Lung (tissue), 12 donors: ENCODE measurements around the gene GPR161. TPM values are rescaled to one million over a fixed set of nuclear protein-coding genes. Genes with fewer than 3 reads are reported as not detected.

Source experiments
- ATAC-seq: fragments of 200-7000 bp; cut with Tn5 transposase; one replicate; pipeline ENCODE4 v1.9.1; 2020; ENCODE audit warnings: moderate number of reproducible peaks; ENCODE audit not compliant: insufficient read depth, low FRiP score
- DNase-seq, 3 donors: peaks; one replicate each; pipeline ENCODE4 v3.0.0-alpha.2; 2013 to 2017
- H3K27ac ChIP-seq, 2 donors: one replicate each; pipeline ENCODE4 v1.5.1; 2013; ENCODE audit warnings: mild to moderate bottlenecking in 2 of 2, moderate library complexity in 2 of 2, control low read depth in 1 of 2, inconsistent platforms in 1 of 2, low read depth in 1 of 2, low read length in 1 of 2
- H3K27me3 ChIP-seq, 3 donors: one replicate each; pipeline ENCODE4 v1.5.1; 2013; ENCODE audit warnings: low read length in 2 of 3; ENCODE audit not compliant: control insufficient read depth in 3 of 3, insufficient read depth in 3 of 3
- H3K36me3 ChIP-seq, 4 donors: one replicate each; pipeline ENCODE4 v1.5.1; 2013; ENCODE audit warnings: low read length in 4 of 4, mild to moderate bottlenecking in 1 of 4, moderate library complexity in 1 of 4; ENCODE audit not compliant: control insufficient read depth in 4 of 4, insufficient read depth in 4 of 4
- H3K4me1 ChIP-seq, 5 donors: one replicate each; pipeline ENCODE4 v1.5.1; 2013; ENCODE audit warnings: low read length in 5 of 5, mild to moderate bottlenecking in 2 of 5, moderate library complexity in 1 of 5; ENCODE audit not compliant: control insufficient read depth in 5 of 5, insufficient read depth in 5 of 5
- H3K4me3 ChIP-seq: one replicate; pipeline ENCODE4 v1.5.1; 2013; ENCODE audit warnings: mild to moderate bottlenecking, control low read depth, moderate library complexity
- H3K9ac ChIP-seq, 2 donors: one replicate each; pipeline ENCODE4 v1.5.1; 2013; ENCODE audit warnings: low read length in 2 of 2, control low read depth in 1 of 2; ENCODE audit not compliant: insufficient read depth in 1 of 2
- H3K9me3 ChIP-seq, 4 donors: one replicate each; pipeline ENCODE4 v1.5.1; 2013; ENCODE audit warnings: low read length in 3 of 4, mild to moderate bottlenecking in 1 of 4, moderate library complexity in 1 of 4; ENCODE audit not compliant: control insufficient read depth in 4 of 4, insufficient read depth in 3 of 4
- WGBS, 2 donors: extraction: QIAGEN DNeasy Blood & Tissue Kit; methylation state at CpG; one replicate each; pipeline ENCODE4 v1.1.7; 2013; 5-methylcytosine and 5-hydroxymethylcytosine counted together
- polyA plus RNA-seq, 2 donors: library from polyadenylated mRNA; stranded (reverse); fragments of 200-250 nt; gene quantifications; one replicate each; pipeline ENCODE4 v1.2.1, GENCODE V29; 2013
- total RNA-seq, 2 donors: library from RNA; depleted of rRNA in 1 of 2; stranded (reverse); fragments of >200 nt in 1 of 2; gene quantifications; one replicate each; pipeline ENCODE4 v1.2.1, GENCODE V29; 2014 to 2021
- TF ChIP-seq, protein P1 (sequence below): IDR thresholded peaks from 2 replicates; pipeline ENCODE4 v1.5.1; 2012; ENCODE audit warnings: mild to moderate bottlenecking; ENCODE audit errors: control extremely low read depth, extremely low read depth
- donor health status: control.
- donor health status: control.
- donor health status: Bipolar disorder and iron deficiency.
- donor health status: healthy.
- donor health status: DM: yes; HTN: yes; CAD: no.

Gene GPR161
- total and polyA plus RNA-seq, 4 donors: 2.8 to 15.0 (median 5.7) TPM

DNA sequence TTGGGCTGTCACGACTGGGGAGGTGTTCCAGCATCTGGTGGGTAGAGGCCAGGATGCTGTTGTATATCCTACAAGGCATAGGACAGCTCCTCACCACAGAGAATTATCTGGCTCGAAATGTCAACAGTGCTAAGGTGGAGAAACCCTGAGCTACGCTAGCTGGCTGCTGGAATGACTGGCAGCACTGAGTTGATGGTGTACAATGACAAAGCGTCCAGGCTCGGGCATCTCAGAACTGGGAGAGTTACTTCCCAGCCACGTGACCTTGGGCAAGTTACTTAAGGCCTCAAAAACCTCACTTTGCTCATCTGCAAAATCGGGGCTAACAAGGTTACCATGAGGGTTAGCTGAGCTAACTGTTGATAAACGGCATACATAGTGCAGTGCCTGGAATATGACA lies 35.4 kb downstream of the GPR161 start:
- H3K27me3 ChIP-seq: no peaks in the 10 kb centered on the region
- WGBS, 2 donors: 92 to 94% methylated on average over 8 of the region's 8 CpGs
- H3K27ac ChIP-seq: no peak overlapping the region
- DNase-seq: no peak
- peaks cover 0 to 9% (median 0%) of the 10 kb centered on the region in 5 donors for H3K4me1 ChIP-seq
- no peaks in the 10 kb centered on the region for H3K9me3 ChIP-seq
- TF ChIP-seq, protein P1, sequence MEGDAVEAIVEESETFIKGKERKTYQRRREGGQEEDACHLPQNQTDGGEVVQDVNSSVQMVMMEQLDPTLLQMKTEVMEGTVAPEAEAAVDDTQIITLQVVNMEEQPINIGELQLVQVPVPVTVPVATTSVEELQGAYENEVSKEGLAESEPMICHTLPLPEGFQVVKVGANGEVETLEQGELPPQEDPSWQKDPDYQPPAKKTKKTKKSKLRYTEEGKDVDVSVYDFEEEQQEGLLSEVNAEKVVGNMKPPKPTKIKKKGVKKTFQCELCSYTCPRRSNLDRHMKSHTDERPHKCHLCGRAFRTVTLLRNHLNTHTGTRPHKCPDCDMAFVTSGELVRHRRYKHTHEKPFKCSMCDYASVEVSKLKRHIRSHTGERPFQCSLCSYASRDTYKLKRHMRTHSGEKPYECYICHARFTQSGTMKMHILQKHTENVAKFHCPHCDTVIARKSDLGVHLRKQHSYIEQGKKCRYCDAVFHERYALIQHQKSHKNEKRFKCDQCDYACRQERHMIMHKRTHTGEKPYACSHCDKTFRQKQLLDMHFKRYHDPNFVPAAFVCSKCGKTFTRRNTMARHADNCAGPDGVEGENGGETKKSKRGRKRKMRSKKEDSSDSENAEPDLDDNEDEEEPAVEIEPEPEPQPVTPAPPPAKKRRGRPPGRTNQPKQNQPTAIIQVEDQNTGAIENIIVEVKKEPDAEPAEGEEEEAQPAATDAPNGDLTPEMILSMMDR: no peak
- peaks cover 0 to 13% (median 10%) of the 10 kb centered on the region in 4 donors for H3K36me3 ChIP-seq
- no peak overlapping the region for H3K9ac ChIP-seq
- ATAC-seq: no peak
- H3K4me3 ChIP-seq: no peak overlapping the region

DNA sequence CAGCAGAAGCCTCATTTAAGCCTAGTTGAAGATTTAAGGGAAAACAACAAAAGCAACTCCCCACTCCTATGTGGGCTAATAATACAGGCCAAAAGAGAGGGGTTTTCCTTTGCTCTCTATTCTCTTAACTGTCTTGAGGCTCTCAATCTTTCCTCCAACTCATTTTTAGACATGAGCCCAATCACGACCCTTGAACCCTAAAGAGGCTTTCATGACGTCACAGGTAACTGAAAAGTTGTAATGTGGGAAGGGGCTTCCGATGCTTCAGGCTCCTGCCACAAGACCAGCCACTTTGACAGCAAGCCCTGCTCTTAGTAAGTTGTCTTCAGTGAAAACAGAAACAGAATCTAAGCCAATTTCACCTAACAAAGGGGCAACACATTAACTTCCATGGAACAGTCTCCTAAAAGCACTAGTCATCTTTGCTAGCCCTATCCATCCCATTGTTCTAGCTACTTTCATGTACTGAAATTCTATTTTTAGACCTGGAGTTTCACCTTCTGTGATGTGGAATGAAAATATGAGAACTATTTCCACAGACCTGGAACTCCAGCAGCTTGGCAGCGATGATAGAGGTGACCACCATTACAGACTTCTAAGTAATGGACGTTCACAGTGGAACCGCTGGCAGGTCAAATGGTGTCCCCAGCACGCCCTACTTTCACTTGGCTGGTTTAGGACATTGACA lies 36.3 kb downstream of the GPR161 start:
- no peak overlapping the region for H3K9ac ChIP-seq
- WGBS, 2 donors: 94 to 96% methylated on average over 7 of the region's 7 CpGs
- DNase-seq (no peak), ATAC-seq (no peak)
- no peak overlapping the region for H3K27ac ChIP-seq
- H3K27me3 ChIP-seq: no peaks in the 10 kb centered on the region
- peaks cover 0 to 14% (median 9%) of the 10 kb centered on the region in 4 donors for H3K36me3 ChIP-seq
- no peaks in the 10 kb centered on the region for H3K9me3 ChIP-seq
- TF ChIP-seq, protein P1: no peak
- peaks cover 0 to 9% (median 0%) of the 10 kb centered on the region in 5 donors for H3K4me1 ChIP-seq
- no peak overlapping the region for H3K4me3 ChIP-seq

DNA sequence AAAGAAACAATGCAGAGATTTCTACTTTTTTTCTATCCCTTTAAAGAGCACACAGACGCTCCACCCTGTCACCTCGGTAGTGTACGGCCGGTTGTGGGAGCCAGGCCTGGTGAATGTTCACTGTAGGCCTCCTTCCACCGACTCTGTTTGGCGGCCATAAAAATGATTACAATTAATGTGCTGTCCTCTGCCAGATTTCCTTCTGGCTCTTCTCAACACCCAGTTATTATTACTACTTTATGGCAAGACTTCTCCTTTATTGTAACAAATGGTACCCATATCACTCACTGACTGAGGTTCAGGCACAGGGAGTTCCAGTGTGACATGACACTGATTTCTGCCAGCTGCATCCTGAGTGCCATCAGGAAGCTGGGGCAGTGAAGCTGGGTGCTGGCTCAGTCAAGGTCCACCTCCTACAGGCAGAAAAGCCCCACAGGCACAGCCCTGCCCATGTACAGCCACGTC lies 37.4 kb downstream of the GPR161 start:
- ATAC-seq (no peak), DNase-seq (peak in 2 of 3 donors; percentile 57 to 65)
- Histone ChIP-seq H3K27me3 (no peaks in the 10 kb centered on the region), H3K4me3 (no peak overlapping the region), H3K9me3 (no peaks in the 10 kb centered on the region), H3K9ac (no peak overlapping the region), H3K27ac (no peak overlapping the region), H3K4me1 (peaks cover 0 to 9% (median 0%) of the 10 kb centered on the region in 5 donors), H3K36me3 (peaks cover 0 to 14% (median 11%) of the 10 kb centered on the region in 4 donors)
- TF ChIP-seq, protein P1: no peak
- WGBS, 2 donors: 83 to 92% methylated on average over 7 of the region's 7 CpGs
